ENCODE results near the gene BAZ2B. TPM values are rescaled to one million over a fixed set of nuclear protein-coding genes. Genes with fewer than 3 reads are reported as not detected.
"Not testable (repeated sequence)": the region's sequence is repeated elsewhere in the genome, so short reads cannot be mapped to it uniquely, and the experiment has no call there.

Gene BAZ2B
- polyA plus RNA-seq, 4 donors, result 55.6 to 82.5 (median 67.0) TPM

DNA sequence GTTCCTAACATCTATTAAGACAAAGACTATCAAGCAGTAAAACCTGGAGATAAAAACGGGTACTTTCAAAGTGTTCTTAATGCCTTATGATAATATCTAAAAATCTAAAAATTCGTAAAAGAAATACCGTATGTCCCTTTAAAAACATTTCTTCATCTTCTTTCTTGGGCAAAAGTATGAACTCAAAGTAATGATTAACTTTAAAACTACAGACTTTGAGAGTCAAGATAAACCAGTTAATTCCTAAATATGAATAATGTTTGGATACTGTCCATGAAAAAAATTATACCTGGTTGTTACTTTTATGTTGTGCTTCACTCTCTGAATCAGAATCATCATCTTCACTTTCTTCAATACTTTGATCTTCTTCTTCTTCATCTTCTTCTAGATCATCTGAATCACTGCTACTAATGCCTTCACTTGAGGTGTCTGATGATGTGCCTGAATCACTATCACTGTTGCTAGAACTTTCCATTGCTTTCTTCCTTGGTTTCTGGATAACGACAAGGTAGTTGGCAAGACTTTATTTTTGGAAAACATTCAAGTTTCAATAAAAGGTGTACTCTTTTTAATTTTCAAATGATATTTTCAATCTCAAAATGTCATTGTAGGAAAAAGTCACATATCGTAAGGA lies 177.5 kb downstream of the BAZ2B start:
- no peak for DNase-seq (ENCODE audit: low read depth in 4 of 4, low spot score in 3 of 4)

DNA sequence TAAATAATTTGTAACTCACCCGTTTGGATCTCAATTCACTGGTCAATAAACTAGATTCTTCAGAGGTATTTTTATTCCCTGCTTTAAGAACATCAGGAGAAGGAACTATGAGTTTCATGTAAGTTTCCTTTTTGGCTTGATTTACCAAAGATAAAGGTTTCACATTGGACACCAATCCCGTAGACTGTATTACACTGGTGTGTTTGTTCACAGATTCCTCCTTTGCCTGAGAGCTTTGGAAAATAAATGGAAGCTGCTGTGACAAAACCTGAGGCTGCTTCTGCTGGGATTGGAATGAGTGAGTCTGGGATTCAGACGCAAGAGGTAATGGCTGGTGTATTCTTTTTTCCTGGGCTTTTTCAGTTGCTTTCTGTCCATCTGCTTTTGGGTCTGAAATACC lies 178.1 kb downstream of the BAZ2B start:
- no peak for DNase-seq (ENCODE audit: low read depth in 4 of 4, low spot score in 3 of 4)

DNA sequence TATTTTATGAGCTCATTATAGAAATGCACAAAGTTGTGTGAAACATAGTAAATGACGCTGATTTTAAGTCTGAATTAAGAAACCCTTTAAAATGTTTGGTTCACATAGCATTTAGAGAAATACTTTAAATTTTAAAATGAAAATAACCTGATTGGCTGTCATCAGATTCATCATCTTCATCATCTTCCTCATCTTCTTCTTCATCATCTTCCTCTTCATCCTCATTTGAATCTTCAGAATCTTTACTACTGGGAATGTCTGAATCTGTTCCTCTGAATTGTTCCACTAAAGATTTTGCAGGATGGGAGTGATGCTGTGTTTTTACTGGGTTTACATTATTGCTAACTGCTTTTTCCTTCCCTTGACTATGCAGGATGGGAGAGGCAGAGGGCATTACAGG lies 183.7 kb downstream of the BAZ2B start:
- DNase-seq (ENCODE audit: low read depth in 4 of 4, low spot score in 3 of 4), result no peak

DNA sequence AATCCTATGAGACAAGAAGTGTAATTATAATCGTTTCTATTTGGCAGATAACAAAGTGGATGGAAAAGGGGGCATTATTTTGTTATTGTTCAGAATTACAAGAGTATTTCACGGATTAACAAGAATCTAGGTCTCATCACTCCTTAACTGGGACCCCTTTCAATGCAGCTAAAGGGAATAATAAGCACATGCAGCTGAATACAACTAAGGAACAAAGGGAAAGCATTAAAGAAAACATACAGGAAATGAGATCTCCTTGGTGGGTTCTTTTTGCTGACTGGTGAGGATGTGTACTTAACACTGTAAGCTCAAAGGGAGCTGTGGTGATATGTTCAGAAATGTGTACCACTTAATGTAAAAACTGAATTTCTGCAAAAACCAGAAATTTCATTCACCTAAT lies 189.3 kb downstream of the BAZ2B start:
- DNase-seq (ENCODE audit: low read depth in 4 of 4, low spot score in 3 of 4), result no peak

DNA sequence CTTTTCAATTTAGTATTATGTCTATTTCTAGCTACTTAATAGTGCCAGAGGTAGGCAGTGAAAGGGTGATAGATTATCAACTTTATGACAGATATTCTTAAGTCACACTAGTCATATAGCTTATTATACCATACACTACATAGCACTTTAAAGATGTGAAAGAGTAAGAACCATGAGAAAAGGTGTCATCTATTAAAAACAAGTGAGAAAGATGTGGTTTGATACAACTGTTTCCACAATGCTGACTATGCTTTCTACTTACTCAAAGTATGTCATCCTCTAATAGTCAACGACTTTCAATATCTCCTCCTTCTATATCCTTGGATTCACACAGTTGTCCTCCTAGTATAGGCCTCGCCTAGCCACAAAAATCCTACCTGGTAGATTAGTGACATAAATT lies 196.9 kb downstream of the BAZ2B start:
- no peak for DNase-seq (ENCODE audit: low read depth in 4 of 4, low spot score in 3 of 4)

DNA sequence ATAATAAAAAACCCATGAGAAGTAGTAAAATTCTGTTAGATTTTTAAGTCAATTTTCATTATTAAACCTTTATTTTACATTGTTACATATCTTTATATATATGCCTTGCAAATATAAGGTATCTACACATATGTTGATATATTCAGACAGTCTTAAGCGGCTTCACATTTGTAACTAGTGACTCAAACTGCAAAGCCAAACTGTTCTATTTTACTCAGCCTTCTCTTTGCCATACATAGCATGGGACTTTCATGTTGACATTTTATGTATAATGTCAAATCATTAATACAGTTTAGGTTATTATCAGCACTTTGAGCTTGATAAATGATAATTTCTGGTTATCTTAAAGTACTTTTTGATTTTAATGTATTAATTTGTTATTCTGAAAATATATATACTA lies 204.9 kb downstream of the BAZ2B start:
- no peak for DNase-seq (ENCODE audit: low read depth in 4 of 4, low spot score in 3 of 4)

DNA sequence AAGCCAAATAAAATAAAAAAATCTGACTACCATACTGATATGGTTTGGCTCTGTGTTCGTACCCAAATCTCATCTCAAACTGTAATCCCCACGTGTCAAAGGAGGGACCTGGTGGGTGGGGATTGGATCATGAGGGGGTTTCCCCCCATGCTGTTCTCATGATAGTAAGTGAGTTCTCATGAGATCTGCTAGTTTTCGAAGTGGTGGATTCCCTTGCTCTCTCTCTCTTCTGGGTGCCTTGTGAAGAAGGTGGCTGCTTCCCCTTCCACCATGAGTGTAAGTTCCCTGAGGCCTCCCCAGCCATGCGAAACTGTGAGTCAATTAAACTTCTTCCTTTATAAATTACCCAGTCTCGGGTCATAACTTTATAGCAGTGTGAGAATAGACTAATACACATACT lies 206.1 kb downstream of the BAZ2B start:
- no peak for DNase-seq (ENCODE audit: low read depth in 4 of 4, low spot score in 3 of 4)

DNA sequence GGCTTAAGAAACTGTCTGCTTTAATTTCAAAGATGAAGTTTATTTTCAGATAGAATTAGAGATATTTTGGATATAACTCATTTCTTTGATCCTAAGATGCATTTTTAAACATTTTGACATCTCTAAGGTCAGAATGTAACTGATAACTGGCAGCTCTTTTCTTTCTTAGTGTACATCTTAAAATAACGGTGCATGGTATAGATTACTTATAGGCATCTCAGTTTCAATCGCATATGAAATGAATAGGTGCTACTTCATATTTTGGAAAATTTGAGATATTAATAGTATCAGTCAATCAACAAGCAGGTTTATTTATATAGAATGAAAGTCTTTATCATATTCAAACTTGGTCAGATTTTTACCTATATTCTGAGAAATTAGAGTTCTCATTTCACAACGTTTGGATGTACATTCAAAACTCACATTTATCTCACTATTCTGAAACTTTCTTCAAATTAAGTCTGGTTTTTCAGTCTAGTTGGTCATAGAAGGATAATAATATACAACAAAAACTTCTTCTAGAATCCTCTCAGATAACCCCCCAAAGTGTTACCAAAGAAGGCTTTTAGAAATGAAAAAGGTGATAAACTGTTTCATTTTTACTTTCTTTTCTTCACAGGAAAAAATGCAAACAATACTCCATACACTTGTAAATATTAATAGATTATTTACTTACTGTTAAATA lies 207.1 kb downstream of the BAZ2B start:
- DNase-seq (ENCODE audit: low read depth in 4 of 4, low spot score in 3 of 4), result no peak

DNA sequence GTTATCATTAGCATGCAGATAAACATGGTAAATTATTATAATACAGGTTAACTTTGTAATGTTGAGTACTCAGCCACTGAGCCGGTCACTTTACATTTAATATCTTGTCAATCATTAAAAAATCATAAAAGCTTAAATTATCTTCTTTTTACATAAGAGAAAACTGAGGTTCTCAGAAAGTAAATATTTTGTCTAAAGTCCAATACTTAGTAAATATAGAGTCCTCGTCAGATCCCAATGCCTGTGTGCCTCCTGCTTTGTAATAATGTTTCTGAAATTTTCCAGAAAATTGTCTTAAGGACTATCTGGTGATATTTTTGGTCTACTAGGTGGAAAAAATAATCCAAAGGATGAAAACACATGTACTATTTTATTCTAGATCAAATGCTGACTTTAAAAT lies 213.6 kb downstream of the BAZ2B start:
- DNase-seq (ENCODE audit: low read depth in 4 of 4, low spot score in 3 of 4), result no peak

DNA sequence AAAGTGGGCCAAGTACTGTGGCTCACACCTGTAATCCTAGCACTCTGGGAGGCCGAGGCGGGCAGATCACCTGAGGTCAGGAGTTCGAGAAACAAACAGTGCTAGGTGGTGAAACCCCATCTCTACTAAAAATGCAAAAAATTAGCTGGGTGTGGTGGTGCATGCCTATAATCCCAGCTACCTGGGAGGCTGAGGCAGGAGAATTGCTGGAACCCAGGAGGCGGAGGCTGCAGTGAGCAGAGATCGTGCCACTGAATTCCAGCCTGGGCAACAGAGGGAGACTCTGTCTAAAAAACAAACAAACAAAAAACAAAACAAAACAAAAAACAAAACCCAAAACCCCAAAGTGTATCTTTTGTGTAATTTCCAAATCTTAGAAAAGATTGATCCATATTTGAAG lies 214.2 kb downstream of the BAZ2B start:
- DNase-seq (ENCODE audit: low read depth in 4 of 4, low spot score in 3 of 4), result not testable (repeated sequence)

DNA sequence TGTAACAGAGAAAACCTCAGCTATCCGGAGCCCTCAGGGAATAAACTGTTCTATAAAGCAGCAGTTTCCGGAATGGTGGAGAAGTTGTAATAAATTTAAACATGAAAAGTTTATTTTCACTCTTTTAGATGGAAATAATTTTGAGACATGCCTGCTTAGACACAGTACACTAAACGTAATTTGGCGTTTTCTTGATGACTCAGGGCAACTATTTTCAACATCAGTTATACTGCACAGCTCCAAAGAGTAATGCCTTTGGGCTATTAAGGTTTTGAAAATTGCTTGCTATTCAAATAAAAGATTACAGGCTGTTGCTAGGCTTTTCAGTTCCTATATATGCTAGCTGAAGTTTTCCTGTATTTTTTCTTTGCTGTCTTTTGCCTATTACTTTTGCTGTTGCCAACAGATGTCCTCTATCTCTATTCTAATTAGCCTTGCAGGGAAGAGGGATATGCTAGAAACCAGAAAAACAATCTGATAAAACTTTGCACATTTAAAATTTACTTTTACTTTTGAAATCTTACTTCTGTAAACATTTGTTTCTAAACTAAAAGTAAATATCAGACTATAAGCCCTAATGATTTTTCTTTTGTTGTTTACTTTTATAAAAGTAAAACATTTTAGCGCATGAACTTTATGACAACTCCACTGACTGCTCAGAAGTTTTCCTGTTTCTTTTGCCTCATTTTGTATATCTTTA lies 216.5 kb downstream of the BAZ2B start:
- no peak for DNase-seq (ENCODE audit: low read depth in 4 of 4, low spot score in 3 of 4)

DNA sequence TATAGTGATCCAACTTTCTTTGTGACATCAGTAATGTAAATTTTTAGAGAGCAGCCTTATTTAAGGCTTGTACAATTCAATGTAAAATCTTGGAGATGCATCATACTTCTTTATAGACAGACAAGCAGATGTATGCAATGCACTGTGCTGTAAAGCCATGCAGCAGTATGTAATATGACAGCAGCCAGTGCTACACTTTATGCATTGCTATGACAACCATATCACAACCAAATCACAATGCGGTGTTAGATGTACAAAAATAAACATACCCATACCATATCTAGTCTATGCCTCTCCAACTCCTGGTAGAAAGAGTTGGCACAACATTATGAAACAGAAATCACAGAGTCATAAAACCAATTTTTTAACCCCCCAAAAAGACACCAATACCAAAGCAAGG lies 219.5 kb downstream of the BAZ2B start:
- no peak for DNase-seq (ENCODE audit: low read depth in 4 of 4, low spot score in 3 of 4)

DNA sequence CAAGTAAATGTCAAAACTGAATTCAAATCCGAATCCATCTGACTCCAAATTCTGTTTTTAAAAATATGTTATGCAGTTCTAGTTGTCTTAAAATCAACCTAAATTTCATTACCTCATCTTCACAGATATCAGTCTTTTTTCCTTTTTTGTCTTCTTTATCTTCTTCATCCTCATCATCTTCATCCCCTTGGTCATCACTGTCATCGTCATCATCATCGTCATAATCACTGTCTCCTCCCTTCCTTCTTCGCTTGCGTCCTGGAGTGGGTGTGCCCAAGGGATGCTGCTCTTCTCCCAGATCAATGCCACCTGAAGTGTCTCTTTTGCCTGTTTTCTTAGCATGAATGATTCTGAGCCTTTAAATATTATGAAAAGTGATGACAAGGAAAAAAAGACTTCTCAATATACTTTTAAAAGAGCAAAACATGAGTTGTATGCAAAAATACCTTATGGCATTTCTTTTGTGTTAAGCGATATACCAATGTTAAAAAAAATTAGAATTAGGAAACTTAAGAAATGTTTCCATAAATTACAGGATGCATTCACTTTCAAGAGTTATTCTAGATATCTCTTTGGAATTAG lies 233.8 kb downstream of the BAZ2B start:
- no peak for DNase-seq (ENCODE audit: low read depth in 4 of 4, low spot score in 3 of 4)

DNA sequence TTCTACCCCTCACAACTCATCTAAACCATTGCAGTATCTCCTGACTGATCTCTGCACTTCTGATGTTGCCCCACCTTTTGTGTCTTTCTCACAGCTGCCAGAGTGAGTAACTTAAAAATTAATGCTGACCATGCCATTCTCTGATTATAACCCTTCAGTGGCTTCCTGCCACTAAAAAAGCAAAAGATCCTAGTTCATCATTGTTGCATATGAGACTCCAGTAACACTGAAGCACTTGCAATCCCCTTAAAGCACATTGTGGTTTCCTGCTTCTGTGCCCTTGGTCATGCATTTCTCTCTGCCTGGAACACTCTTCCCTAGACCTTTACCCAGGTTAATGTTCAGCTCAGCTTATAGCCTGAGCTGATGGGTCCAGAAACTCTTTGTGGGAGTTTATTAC lies 234.8 kb downstream of the BAZ2B start:
- DNase-seq (ENCODE audit: low read depth in 4 of 4, low spot score in 3 of 4), result no peak

DNA sequence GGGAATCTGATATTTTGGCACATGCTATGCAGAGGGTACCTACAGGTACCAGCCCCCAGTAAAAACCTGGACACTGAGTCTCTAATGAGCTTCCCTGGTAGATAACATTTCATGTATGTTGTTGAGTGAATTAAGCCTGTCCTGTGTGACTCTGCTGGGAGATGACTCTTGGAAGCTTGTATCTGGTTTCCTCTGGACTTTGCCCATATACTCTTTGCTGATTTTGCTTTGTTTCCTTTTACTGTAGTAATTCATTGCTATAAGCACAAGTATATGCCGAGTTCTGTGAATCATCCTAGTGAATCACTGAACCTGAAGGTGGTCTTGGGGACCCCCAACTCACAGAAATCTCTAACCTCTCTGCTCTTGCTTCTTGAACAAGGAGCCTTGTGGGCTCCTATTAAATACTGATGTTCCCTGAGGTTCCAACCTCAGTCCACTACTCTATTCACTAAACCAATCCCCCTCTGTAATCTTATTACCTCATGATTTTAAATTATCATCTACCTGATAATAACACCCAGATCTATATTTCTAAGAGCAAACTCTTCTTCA lies 235.6 kb downstream of the BAZ2B start:
- no peak for DNase-seq (ENCODE audit: low read depth in 4 of 4, low spot score in 3 of 4)

DNA sequence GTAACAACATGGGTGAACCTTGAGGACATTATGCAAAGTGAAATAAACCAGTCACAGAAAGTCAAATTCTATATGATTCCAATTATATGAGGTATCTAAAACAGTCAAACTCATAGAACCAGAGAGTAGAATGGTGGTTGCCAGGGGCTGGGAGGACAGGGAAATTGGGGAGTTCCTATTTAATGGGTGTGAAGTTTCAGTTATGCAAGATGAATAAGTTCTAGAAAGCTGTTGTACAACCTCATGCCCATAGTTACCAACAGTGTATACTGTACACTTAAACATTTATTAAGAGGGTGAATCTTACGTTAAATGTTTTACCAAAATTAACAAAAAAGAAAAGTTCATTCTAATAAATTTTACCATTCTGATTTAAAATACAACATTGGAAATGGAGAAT lies 237.2 kb downstream of the BAZ2B start:
- no peak for DNase-seq (ENCODE audit: low read depth in 4 of 4, low spot score in 3 of 4)

DNA sequence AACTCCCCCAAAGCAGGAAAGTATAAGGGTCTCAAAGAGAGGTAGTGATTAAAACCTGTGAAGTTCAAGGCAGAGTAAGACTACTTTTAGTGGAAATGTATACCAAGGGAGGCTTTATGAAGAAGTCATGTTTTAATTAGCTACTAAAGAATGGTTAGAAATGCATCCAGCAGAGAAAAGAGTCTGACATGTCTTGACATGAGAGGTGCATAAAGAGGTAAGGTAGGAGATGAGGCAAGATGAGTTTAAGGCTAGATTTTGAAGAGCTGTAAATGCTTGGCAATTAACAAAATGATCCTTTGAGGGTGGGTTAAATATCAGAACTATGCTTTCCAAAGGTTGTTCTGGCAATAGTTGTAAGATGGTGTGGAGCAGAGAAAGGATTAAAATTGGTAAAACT lies 241.1 kb downstream of the BAZ2B start:
- DNase-seq (ENCODE audit: low read depth in 4 of 4, low spot score in 3 of 4), result no peak

DNA sequence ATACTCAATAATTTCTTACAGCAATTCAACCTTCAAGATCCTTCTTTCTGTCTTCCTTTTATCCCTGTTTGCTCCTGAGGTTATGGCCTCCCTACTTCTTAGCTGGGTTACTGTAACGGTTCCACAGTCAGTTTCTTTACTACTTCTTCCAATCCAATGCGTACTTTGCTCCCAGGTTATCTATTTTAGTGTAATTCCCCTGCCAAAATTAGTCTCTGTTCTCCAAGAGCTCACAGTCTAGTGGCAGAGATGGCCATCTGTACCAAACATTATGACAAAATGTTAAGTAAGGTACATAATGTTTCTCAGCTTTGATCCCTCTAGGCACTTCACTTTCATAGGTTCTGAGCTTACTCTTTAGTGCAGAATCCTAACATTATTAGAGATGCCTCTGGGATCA lies 244.8 kb downstream of the BAZ2B start:
- no peak for DNase-seq (ENCODE audit: low read depth in 4 of 4, low spot score in 3 of 4)

DNA sequence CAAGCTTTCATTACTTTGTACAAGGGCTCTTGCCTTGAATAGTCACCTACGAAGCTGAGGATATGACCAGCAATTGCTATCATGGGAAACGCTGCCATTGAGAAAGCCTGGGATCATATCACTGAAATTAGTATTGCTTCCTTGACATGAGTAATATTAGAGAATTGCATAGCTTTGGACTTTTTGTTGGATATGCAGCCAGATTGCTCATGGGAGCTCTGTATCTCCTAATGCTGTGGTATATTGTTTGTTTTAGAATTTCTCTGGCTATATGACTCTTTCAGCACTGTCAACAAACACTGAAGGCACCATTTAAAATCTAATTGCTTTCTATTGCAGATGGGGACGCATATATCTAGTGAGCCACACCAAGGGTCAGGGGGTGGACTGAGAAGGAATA lies 249.8 kb downstream of the BAZ2B start:
- DNase-seq (ENCODE audit: low read depth in 4 of 4, low spot score in 3 of 4), result no peak

DNA sequence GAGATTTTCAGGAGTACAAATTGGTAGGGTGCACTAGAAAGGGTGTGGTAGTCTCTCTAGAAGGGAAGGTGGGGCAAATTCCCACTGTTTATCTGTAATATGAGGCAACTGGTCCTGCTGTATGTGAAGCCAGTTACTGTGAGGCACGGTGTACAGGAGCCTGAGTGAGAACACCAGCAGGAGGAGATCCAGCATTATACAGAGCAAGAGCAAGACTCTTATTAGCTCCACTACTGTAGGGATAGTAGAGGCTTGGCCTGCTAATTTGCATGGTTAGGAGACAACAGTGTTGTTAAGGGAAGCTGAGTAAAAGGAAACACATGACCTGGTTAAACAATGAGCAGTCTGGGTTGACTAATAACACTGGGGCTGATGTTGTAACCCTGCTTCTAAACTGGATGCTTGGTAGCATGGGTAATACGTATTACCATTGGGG lies 253.5 kb downstream of the BAZ2B start:
- DNase-seq (ENCODE audit: low read depth in 4 of 4, low spot score in 3 of 4), result peak in 1 of 4 donors; percentile 19

DNA sequence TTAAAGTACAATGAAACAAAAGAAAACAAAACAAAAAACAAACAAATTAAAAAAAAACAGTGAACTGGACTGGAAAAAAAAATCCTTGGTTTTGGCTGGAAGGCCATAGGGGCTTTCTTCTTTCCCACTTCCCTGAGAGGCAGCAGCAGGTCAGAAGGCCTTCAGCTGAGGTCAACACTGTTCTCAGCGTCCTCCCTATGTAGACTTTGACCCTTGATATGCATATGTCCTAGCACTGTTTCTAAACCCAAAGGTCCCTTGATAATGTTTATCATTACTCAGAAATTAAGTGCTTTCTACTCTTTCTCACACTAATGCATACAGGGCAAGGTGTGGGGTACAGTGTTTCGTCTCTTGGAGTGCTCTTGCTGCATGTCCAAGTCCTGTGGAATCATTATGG lies 254.3 kb downstream of the BAZ2B start:
- DNase-seq (ENCODE audit: low read depth in 4 of 4, low spot score in 3 of 4), result no peak

Measured in right renal pelvis (tissue), 4 donors.